Transverse colon (tissue), 4 donors: Measurements from ENCODE around the gene RCAN3.

ENCODE experiments used
- EP300 ChIP-seq: sonication (generic); formaldehyde crosslinking; IDR thresholded peaks from one replicate; pipeline ENCODE4 v1.6.1; 2017; ENCODE audit warnings: antibody characterized with exemption, low read depth
- POLR2A ChIP-seq: fragments of 450-650 bp; IDR thresholded peaks from one replicate; pipeline ENCODE4 v1.6.1; 2016; ENCODE audit warnings: antibody characterized with exemption, mild to moderate bottlenecking, moderate library complexity
- POLR2AphosphoS5 ChIP-seq, 3 donors: sonication (generic); formaldehyde crosslinking; IDR thresholded peaks; one replicate each; pipeline ENCODE4 v1.6.1; 2016; ENCODE audit warnings: antibody characterized with exemption in 3 of 3
- TF ChIP-seq, protein P1 (sequence below), 5 experiments: fragments of 200-600 bp in 3 of 5; fragments of 450-650 bp in 2 of 5; sonication (generic) in 3 of 5; IDR thresholded peaks; 1 replicate in 2 of 5; 2 replicates in 3 of 5; pipeline ENCODE4 v1.5.1; 2016 to 2017; ENCODE audit warnings: antibody characterized with exemption in 5 of 5, inconsistent platforms in 3 of 5, mild to moderate bottlenecking in 2 of 5, moderate library complexity in 1 of 5

GRCh38 chr1:24490101-24490781 lies 12.4 kb upstream of the RCAN3 start:
- TF ChIP-seq, protein P1, sequence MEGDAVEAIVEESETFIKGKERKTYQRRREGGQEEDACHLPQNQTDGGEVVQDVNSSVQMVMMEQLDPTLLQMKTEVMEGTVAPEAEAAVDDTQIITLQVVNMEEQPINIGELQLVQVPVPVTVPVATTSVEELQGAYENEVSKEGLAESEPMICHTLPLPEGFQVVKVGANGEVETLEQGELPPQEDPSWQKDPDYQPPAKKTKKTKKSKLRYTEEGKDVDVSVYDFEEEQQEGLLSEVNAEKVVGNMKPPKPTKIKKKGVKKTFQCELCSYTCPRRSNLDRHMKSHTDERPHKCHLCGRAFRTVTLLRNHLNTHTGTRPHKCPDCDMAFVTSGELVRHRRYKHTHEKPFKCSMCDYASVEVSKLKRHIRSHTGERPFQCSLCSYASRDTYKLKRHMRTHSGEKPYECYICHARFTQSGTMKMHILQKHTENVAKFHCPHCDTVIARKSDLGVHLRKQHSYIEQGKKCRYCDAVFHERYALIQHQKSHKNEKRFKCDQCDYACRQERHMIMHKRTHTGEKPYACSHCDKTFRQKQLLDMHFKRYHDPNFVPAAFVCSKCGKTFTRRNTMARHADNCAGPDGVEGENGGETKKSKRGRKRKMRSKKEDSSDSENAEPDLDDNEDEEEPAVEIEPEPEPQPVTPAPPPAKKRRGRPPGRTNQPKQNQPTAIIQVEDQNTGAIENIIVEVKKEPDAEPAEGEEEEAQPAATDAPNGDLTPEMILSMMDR (IDR thresholded peaks at IDR 0.05) = no peak
- no peak for TF ChIP-seq POLR2A
- TF ChIP-seq POLR2AphosphoS5 (IDR thresholded peaks at IDR 0.05) = no peak
- no peak for TF ChIP-seq EP300
